Fibroblast of lung (primary cell): ENCODE results near the gene POLD1. TPM values are rescaled to one million over a fixed set of nuclear protein-coding genes. Genes with fewer than 3 reads are reported as not detected.
"Not testable (repeated sequence)": the region's sequence is repeated elsewhere in the genome, so short reads cannot be mapped to it uniquely, and the experiment has no call there.

ENCODE experiments used
- DNase-seq, 2 donors: peaks; one replicate each; pipeline versions ENCODE4 v3.0.0 to v3.0.0-alpha.2; 2010; ENCODE audit warnings: low read depth in 2 of 2
- H2AFZ ChIP-seq: 2 replicates; pipeline ENCODE4 v1.5.1; 2012; ENCODE audit warnings: low read length, control low read depth, inconsistent platforms
- H3K27ac ChIP-seq: 2 replicates; pipeline ENCODE4 v1.5.1; 2011; ENCODE audit warnings: low read length, control low read depth; ENCODE audit not compliant: insufficient read depth
- H3K27me3 ChIP-seq: 2 replicates; pipeline ENCODE4 v1.5.1; 2011; ENCODE audit warnings: mild to moderate bottlenecking, low read length; ENCODE audit not compliant: control insufficient read depth, insufficient read depth
- H3K36me3 ChIP-seq: 2 replicates; pipeline ENCODE4 v1.5.1; 2011; ENCODE audit warnings: low read length; ENCODE audit not compliant: control insufficient read depth, insufficient read depth
- H3K4me1 ChIP-seq: 2 replicates; pipeline ENCODE4 v1.5.1; 2011; ENCODE audit warnings: low read length; ENCODE audit not compliant: control insufficient read depth, insufficient read depth; ENCODE audit errors: extremely low read depth
- H3K4me2 ChIP-seq: 2 replicates; pipeline ENCODE4 v1.5.1; 2011; ENCODE audit warnings: low read length, control low read depth; ENCODE audit not compliant: insufficient read depth; ENCODE audit errors: extremely low read depth
- H3K4me3 ChIP-seq, 4 experiments: fragments of 200-600 bp in 1 of 4; sonication (generic) in 1 of 4; replicated peaks in 1 of 4; 2 replicates each; pipeline ENCODE4 v1.5.1; 2011 to 2016; ENCODE audit warnings: low read length in 4 of 4, low read depth in 3 of 4, mild to moderate bottlenecking in 3 of 4, control low read depth in 2 of 4, inconsistent platforms in 1 of 4, mixed read lengths in 1 of 4; ENCODE audit not compliant: insufficient read depth in 1 of 4; ENCODE audit errors: control extremely low read depth in 1 of 4
- H3K79me2 ChIP-seq: 2 replicates; pipeline ENCODE4 v1.5.1; 2012; ENCODE audit warnings: mild to moderate bottlenecking, low read length, inconsistent platforms; ENCODE audit not compliant: control insufficient read depth, insufficient read depth
- H3K9ac ChIP-seq: 2 replicates; pipeline ENCODE4 v1.5.1; 2011; ENCODE audit warnings: mild to moderate bottlenecking, low read length, control low read depth; ENCODE audit not compliant: insufficient read depth
- H3K9me3 ChIP-seq: 2 replicates; pipeline ENCODE4 v1.5.1; 2012; ENCODE audit warnings: low read depth, low read length; ENCODE audit not compliant: control insufficient read depth, insufficient read depth
- H4K20me1 ChIP-seq: 2 replicates; pipeline ENCODE4 v1.5.1; 2011; ENCODE audit warnings: low read length; ENCODE audit not compliant: control insufficient read depth, insufficient read depth; ENCODE audit errors: extremely low read depth
- EZH2 ChIP-seq: IDR thresholded peaks from 2 replicates; pipeline ENCODE4 v1.5.1; 2012; ENCODE audit warnings: low read length, control low read depth, mild to moderate bottlenecking; ENCODE audit errors: missing control alignments
- polyA plus RNA-seq, 2 donors: library from polyadenylated mRNA; depleted of rRNA in 1 of 2; stranded (reverse) in 1 of 2; unstranded in 1 of 2; fragments of >200 nt; gene quantifications; 2 replicates each; pipeline ENCODE4 v1.2.1, GENCODE V29; 2011 to 2012; ENCODE audit warnings: missing spikeins in 1 of 2
- total RNA-seq: library from RNA; depleted of rRNA; stranded (reverse); fragments of >200 nt; gene quantifications from 2 replicates; pipeline ENCODE4 v1.2.1, GENCODE V29; 2014
- TF ChIP-seq, protein P1 (sequence below), 2 donors: IDR thresholded peaks in 1 of 2; conservative IDR thresholded peaks in 1 of 2; 1 replicate in 1 of 2; 2 replicates in 1 of 2; pipeline ENCODE4 v1.5.1; 2011 to 2012; ENCODE audit warnings: low read length in 2 of 2, control low read depth in 1 of 2, inconsistent platforms in 1 of 2, low read depth in 1 of 2, mild to moderate bottlenecking in 1 of 2

The POLD1 gene
- total and polyA plus RNA-seq, 2 donors (not counting 1 experiment from before 2014, with no cell fraction given), result 4.0 to 23.6 TPM

DNA sequence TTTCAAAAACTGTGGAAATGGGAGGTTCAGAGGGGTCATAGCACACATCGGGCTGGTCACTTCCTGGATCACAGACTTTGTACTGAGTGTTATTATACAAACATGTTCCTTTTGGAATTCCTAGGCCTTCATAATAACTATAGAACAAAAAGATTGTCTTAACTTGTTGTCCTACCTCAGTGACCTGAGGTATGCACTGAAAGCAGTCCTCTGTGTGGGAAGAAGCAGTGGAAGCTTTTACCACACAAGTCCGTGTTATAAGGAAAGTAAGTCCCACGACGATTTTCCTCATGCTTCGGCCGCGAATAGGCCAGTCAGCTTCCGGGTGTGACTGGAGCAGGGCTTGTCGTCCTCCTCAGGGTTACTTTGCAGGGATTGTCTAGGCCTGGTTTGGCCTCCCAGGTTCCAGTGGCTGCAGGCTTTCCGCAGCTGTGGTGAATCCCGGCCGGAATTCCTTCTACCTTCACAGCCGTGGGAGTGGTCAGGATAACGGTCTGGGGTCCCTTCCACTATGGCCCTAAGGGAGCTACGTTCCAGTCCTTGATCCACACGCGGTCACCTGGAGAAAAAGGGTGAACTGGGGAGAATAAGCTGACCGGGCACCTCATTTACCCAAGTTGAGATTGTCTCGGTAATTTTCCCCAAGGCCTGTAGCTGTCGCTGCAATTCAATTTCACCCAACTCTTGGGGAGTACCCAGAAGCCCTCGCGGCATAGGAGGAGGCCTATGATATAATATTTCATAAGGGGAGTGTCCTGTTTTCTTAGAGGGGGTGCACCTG is 34.7 kb upstream of the POLD1 start:
- no peak overlapping the region for H3K4me2 ChIP-seq
- no peak for DNase-seq
- no peak overlapping the region for H3K9ac ChIP-seq
- no peaks in the 10 kb centered on the region for H3K79me2 ChIP-seq
- H3K4me1 ChIP-seq, result no peaks in the 10 kb centered on the region
- no peak overlapping the region for H3K27ac ChIP-seq
- no peak overlapping the region for H2AFZ ChIP-seq
- H3K36me3 ChIP-seq, result no peaks in the 10 kb centered on the region
- no peaks in the 10 kb centered on the region for H3K9me3 ChIP-seq
- H3K4me3 ChIP-seq, result no peak overlapping the region
- H4K20me1 ChIP-seq, result no peaks in the 10 kb centered on the region
- TF ChIP-seq EZH2, result no peak
- TF ChIP-seq, protein P1, sequence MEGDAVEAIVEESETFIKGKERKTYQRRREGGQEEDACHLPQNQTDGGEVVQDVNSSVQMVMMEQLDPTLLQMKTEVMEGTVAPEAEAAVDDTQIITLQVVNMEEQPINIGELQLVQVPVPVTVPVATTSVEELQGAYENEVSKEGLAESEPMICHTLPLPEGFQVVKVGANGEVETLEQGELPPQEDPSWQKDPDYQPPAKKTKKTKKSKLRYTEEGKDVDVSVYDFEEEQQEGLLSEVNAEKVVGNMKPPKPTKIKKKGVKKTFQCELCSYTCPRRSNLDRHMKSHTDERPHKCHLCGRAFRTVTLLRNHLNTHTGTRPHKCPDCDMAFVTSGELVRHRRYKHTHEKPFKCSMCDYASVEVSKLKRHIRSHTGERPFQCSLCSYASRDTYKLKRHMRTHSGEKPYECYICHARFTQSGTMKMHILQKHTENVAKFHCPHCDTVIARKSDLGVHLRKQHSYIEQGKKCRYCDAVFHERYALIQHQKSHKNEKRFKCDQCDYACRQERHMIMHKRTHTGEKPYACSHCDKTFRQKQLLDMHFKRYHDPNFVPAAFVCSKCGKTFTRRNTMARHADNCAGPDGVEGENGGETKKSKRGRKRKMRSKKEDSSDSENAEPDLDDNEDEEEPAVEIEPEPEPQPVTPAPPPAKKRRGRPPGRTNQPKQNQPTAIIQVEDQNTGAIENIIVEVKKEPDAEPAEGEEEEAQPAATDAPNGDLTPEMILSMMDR (conservative IDR thresholded peaks at IDR 0.05 in 1 of 2, IDR thresholded peaks at IDR 0.05 in 1 of 2; ENCODE audit: low read depth in 1 of 2, low read length in 2 of 2), result no peak
- no peaks in the 10 kb centered on the region for H3K27me3 ChIP-seq

DNA sequence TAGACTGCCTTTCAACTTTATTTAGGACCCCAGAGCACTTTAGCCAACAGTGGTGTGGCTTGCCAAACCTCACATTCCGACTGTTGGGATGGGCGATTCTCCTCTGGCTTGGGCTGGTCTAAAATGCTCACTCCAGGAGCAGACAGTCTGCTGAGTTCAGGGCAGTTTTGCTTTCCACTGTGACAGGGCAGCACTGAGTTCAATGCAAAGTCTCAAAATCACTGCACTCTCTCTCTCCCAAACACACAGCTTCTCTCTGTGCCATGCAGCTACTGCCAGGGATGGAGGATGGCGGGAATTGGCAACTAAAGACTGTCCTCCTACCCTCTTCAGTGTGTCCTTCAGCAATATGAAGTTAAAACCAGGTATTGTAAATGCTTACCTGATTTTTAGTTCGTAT is 31.9 kb upstream of the POLD1 start:
- Histone ChIP-seq H3K4me2 (no peak overlapping the region), H2AFZ (no peak overlapping the region), H3K27me3 (no peaks in the 10 kb centered on the region), H3K36me3 (no peaks in the 10 kb centered on the region), H3K79me2 (no peaks in the 10 kb centered on the region), H4K20me1 (no peaks in the 10 kb centered on the region), H3K4me3 (no peak overlapping the region), H3K9me3 (no peaks in the 10 kb centered on the region), H3K27ac (no peak overlapping the region), H3K9ac (no peak overlapping the region), H3K4me1 (no peaks in the 10 kb centered on the region)
- no peak for DNase-seq
- TF ChIP-seq, protein P1 (conservative IDR thresholded peaks at IDR 0.05 in 1 of 2, IDR thresholded peaks at IDR 0.05 in 1 of 2; ENCODE audit: low read depth in 1 of 2, low read length in 2 of 2), result no peak
- no peak for TF ChIP-seq EZH2

DNA sequence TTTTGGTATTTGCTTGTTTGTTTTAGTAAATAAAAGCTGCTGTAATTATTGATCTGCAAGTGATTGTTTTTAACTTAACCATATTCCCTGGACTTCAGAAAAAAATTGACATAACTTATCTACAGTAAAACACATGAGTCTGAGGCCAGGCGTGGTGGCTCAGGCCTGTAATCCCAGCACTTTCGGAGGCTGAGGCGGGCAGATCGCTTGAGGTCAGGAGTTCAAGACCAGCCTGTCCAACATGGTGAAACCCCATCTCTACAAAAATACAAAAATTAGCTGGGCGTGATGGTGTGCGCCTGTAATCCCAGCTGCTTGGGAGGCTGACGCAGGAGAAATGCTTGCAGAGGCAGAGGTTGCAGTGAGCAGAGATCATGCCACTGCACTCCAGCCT is 30.7 kb upstream of the POLD1 start:
- H3K4me1 ChIP-seq, H3K4me2 ChIP-seq, H3K27ac ChIP-seq, H4K20me1 ChIP-seq, H3K4me3 ChIP-seq, H3K9me3 ChIP-seq, H2AFZ ChIP-seq, DNase-seq, H3K27me3 ChIP-seq, H3K36me3 ChIP-seq, H3K9ac ChIP-seq, H3K79me2 ChIP-seq: not testable (repeated sequence)
